BJ (cell line): ENCODE measurements around the gene PAFAH1B1. TPM values are rescaled to one million over a fixed set of nuclear protein-coding genes. Genes with fewer than 3 reads are reported as not detected.

Experiments
- CTCF ChIA-PET: fragments of 350-600 bp; formaldehyde crosslinking; extraction: SDS; loops from one replicate; lab custom pipeline; 2021; ENCODE audit warnings: antibody characterized with exemption, inconsistent platforms; lab: Yijun Ruan, JAX
- POLR2A ChIA-PET: fragments of 300-600 bp; sonication (Branson Sonifier 250); formaldehyde crosslinking; extraction: SDS; loops from one replicate; lab custom pipeline; 2021; ENCODE audit warnings: antibody characterized with exemption; lab: Charles Lee
- DNase-seq: peaks from one replicate; pipeline ENCODE4 v3.0.0-alpha.2; 2011; ENCODE audit warnings: low read depth
- H3K27me3 ChIP-seq: 2 replicates; pipeline ENCODE4 v1.6.0; 2011; ENCODE audit warnings: low read length; ENCODE audit not compliant: control insufficient read depth, insufficient read depth
- H3K36me3 ChIP-seq: 2 replicates; pipeline ENCODE4 v1.5.1; 2011; ENCODE audit warnings: low read length; ENCODE audit not compliant: control insufficient read depth, insufficient read depth
- H3K4me3 ChIP-seq: 2 replicates; pipeline ENCODE4 v1.5.1; 2011; ENCODE audit warnings: low read depth, mild to moderate bottlenecking, control low read depth, low read length
- polyA plus RNA-seq: library from polyadenylated mRNA; depleted of rRNA; stranded (reverse); fragments of >200 nt; gene quantifications from 2 replicates; pipeline ENCODE4 v1.2.3, GENCODE V29; 2011
- TF ChIP-seq, protein P1 (sequence below): IDR thresholded peaks from 2 replicates; pipeline ENCODE4 v1.5.1; 2011; ENCODE audit warnings: low read depth, mild to moderate bottlenecking, control low read depth, inconsistent platforms, low read length, moderate library complexity; ENCODE audit not compliant: insufficient read depth

Gene PAFAH1B1
- polyA plus RNA-seq, 1 experiment = 66.2 TPM

DNA sequence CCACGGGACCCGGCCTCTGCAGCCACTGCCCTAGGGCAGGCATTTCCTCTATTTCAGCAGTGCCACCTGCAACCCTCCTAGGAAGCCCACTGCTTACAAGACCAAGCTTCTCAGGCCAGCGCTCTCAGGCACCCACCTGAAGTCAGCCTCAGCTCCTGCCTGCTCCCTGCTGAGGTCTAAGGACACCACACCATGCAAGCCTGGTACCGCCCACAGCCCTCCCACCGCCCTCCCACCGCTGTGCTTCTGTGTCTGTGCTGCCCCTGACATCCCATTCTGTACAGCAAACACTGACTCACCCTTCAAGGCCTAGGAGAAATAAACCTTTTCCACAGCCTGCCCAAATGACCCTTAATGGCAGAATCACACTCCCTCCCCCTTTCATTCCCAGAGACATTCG lies 111.8 kb downstream of the PAFAH1B1 start:
- POLR2A ChIA-PET = no interaction called here
- H3K36me3 ChIP-seq = peaks cover 18% of the 10 kb centered on the region
- H3K27me3 ChIP-seq = no peaks in the 10 kb centered on the region
- CTCF ChIA-PET = no interaction called here
- TF ChIP-seq, protein P1, sequence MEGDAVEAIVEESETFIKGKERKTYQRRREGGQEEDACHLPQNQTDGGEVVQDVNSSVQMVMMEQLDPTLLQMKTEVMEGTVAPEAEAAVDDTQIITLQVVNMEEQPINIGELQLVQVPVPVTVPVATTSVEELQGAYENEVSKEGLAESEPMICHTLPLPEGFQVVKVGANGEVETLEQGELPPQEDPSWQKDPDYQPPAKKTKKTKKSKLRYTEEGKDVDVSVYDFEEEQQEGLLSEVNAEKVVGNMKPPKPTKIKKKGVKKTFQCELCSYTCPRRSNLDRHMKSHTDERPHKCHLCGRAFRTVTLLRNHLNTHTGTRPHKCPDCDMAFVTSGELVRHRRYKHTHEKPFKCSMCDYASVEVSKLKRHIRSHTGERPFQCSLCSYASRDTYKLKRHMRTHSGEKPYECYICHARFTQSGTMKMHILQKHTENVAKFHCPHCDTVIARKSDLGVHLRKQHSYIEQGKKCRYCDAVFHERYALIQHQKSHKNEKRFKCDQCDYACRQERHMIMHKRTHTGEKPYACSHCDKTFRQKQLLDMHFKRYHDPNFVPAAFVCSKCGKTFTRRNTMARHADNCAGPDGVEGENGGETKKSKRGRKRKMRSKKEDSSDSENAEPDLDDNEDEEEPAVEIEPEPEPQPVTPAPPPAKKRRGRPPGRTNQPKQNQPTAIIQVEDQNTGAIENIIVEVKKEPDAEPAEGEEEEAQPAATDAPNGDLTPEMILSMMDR = no peak
- DNase-seq = no peak
- H3K4me3 ChIP-seq = no peak overlapping the region

DNA sequence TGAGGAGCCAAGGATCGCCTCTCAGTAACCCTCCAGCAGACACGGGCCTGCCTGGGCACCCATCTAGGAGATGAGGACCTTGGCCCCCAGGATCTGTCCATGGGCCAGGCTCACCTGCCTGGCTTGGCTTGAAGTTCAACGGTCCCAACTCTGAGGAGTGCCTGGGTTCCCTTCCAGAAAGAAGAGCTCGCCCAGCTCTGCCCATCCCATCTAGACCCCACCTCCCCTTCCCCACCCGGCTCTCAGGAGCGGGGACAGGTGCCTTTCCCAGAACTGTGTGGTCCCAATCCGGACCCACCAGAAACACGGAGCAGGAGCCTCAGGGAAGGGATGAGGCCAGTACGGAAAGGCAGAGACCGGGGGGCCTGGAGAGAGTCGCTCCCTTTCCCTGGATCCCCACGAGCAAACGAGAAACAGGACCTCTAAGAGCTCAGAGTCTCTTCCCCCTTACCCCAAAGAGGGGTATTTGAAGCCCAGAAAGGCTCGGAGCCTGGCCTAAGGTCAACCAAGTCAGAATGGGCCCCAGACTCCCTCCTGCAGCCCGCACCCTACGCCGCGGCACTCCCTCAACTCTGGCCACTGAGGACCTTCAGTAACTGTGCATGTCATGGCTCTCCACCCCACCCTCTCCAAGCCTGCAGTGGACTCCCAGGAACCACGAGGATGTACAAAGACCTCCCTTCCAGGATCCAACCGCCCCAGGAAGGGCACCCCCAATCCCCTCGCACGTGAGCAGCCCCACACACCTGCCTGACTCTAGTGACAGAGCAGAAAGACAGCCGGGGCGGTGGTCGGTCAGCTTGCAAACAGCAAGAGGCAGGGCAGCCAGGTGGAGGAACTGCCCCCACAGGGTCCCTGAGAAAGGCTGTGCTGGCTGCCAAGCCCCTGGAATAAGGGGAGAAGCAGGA lies 112.7 kb downstream of the PAFAH1B1 start:
- no peak for DNase-seq
- Histone ChIP-seq H3K27me3 (no peaks in the 10 kb centered on the region), H3K36me3 (peaks cover 15% of the 10 kb centered on the region), H3K4me3 (no peak overlapping the region)
- ChIA-PET POLR2A (interaction anchor here (0.7 kb wide), 1 partner anchor 10 kb away, joined by 3 read pairs; no protein-coding TSS in a partner anchor), CTCF (no interaction called here)
- TF ChIP-seq, protein P1 = no peak

DNA sequence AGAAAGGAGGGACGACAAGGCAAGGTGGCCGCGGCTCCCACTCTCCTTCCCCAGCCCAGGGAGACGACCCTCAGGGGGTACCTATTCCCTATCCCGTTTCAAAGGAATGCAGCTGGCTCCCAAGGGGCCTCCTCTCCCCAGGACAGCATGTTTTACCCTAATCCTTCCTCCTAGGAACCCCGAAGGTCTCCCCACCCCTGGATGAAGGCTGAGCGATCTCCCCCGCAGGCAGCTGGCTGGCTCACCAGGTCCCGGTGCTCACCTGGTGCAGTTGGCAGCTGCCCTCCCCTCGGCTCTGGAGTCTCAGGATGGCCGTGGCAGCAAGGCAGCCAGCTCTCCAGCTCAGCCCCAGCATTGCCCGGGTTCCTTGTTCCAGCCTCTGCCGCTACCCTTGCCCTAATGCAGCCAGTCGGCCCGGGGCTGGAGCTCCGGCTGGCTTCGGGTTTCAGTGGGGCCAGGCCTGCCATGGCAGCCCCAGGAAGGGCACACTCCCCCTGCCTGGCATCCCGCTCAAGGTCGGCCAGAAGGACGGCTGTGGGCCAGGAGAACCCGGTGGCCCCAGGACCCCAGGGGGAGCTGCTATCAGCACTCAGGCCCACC lies 113.6 kb downstream of the PAFAH1B1 start:
- Histone ChIP-seq H3K36me3 (peaks cover 10% of the 10 kb centered on the region), H3K4me3 (no peak overlapping the region), H3K27me3 (no peaks in the 10 kb centered on the region)
- CTCF ChIA-PET = interaction anchor here (0.9 to 1.1 kb wide), 2 partner anchors 9 to 20 kb away, joined by 3 read pairs; no protein-coding TSS in a partner anchor
- DNase-seq = no peak
- TF ChIP-seq, protein P1 = no peak
- POLR2A ChIA-PET = interaction anchor here (0.7 kb wide), 1 partner anchor 10 kb away, joined by 3 read pairs; no protein-coding TSS in a partner anchor

DNA sequence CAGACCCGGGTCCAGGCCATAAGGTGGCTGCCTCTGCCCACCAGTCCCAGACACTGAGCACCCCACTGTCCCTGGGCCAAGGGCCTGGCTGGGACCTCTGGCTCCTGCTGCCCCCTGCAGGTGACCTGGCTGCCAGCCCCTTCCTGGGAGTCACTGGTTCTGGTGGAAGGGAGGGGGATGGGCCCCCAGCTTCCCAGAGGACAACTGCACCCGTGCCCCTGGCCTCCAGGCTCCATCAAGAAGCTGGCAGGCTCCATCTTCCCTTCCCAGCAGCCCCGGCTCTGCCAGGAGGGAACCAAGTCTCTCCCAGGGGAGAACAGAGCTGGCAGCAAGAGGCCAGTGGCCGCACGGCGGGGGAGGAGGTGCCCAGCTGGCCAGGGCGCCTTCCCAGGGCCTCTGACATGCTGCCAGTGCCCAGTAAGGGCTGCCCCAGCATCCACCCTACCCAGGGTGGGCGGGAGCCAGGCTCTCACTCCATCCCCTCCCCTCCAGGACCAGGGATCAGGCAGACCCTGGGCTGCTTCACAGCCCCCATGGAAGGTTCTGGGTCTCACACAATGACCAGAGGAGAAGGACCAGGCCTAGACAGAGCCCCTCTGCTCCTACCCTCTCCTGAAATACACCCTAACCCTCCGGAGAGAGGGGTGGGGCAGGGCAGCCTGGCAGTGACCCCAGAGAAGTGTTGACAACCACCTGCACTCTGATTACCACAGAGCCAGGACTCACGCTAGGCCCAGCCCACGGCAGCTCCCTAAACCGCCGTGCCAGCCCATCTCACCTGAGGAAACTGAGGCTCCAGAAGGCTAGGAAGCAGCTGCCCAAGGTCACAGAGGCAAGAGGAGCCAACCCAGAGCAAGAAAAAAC lies 114.5 kb downstream of the PAFAH1B1 start:
- POLR2A ChIA-PET = no interaction called here
- TF ChIP-seq, protein P1 = peak; percentile 45
- no peak for DNase-seq

More for the DNA sequence above, 114.5 kb downstream of the PAFAH1B1 start:
- Histone ChIP-seq H3K36me3 (peaks cover 6% of the 10 kb centered on the region), H3K4me3 (no peak overlapping the region), H3K27me3 (no peaks in the 10 kb centered on the region)
- CTCF ChIA-PET = interaction anchor here (0.6 to 1.1 kb wide), 3 partner anchors 10 to 52 kb away, joined by 3 read pairs; no protein-coding TSS in a partner anchor
